RWPE2 (cell line): ENCODE results near the gene PCDHGB4.
A peak's percentile ranks its signal among the peaks of the same experiment; 100 is the strongest.
"Not testable (repeated sequence)": the region's sequence is repeated elsewhere in the genome, so short reads cannot be mapped to it uniquely, and the experiment has no call there.

ENCODE experiments used
- ATAC-seq: fragments of 200-7000 bp; cut with Tn5 transposase; 3 replicates; pipeline ENCODE4 v1.9.1; 2021; ENCODE audit warnings: low read depth
- DNase-seq: peaks from one replicate; pipeline ENCODE4 v3.0.0-alpha.2; 2020; ENCODE audit warnings: low spot score
- H3K27ac ChIP-seq: fragments of 450-650 bp; 2 replicates; pipeline ENCODE4 v1.5.1; 2017; ENCODE audit warnings: mild to moderate bottlenecking; ENCODE audit not compliant: poor library complexity, severe bottlenecking
- H3K27me3 ChIP-seq: fragments of 250-450 bp; sonication (Bioruptor Pico); 2 replicates; pipeline ENCODE4 v1.5.1; 2021; ENCODE audit warnings: mild to moderate bottlenecking, moderate library complexity; ENCODE audit not compliant: insufficient read depth, poor library complexity, severe bottlenecking
- H3K36me3 ChIP-seq: fragments of 250-450 bp; sonication (Bioruptor Pico); 2 replicates; pipeline ENCODE4 v1.5.1; 2020; ENCODE audit warnings: low read depth, mild to moderate bottlenecking, moderate library complexity
- H3K4me1 ChIP-seq: fragments of 250-450 bp; sonication (Bioruptor Pico); 2 replicates; pipeline ENCODE4 v1.5.1; 2021; ENCODE audit warnings: mild to moderate bottlenecking, moderate library complexity; ENCODE audit not compliant: insufficient read depth, poor library complexity, severe bottlenecking
- H3K4me3 ChIP-seq: fragments of 250-450 bp; sonication (Bioruptor Pico); 2 replicates; pipeline ENCODE4 v1.5.1; 2021; ENCODE audit warnings: mild to moderate bottlenecking, moderate library complexity; ENCODE audit not compliant: severe bottlenecking
- H3K9me3 ChIP-seq: fragments of 250-450 bp; sonication (Bioruptor Pico); 2 replicates; pipeline ENCODE4 v1.5.1; 2021; ENCODE audit warnings: mild to moderate bottlenecking, moderate library complexity; ENCODE audit not compliant: severe bottlenecking
- TF ChIP-seq, protein P1 (sequence below): fragments of 450-650 bp; IDR thresholded peaks from one replicate; pipeline ENCODE4 v1.5.1; 2017; ENCODE audit warnings: mild to moderate bottlenecking, moderate library complexity; ENCODE audit not compliant: poor library complexity, severe bottlenecking

Gene PCDHGB4

DNA sequence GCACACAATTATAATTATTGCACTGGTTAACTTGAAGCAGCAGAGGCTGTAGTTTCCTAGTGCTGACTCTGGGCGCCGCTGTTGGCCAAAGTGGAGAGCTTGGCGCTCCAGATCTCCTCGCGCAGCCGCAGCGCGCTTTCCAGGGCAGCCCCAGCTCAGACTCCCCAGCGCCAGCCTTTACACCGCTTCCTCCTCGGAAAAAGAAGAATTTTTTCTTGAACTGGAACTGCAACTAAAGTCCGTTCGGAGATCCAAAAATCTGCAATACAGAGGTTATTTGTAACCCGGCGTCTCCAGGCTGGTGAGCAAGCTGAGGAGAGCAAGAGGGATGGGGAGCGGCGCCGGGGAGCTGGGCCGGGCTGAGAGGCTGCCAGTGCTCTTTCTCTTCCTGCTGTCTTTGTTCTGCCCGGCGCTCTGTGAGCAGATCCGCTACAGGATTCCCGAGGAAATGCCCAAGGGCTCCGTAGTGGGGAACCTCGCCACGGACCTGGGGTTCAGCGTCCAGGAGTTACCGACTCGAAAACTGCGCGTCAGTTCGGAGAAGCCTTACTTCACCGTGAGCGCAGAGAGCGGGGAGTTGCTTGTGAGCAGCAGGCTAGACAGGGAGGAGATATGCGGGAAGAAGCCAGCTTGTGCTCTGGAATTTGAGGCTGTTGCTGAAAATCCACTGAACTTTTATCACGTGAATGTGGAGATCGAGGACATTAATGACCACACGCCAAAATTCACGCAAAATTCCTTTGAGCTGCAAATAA, at the start of gene PCDHGB4:
PCDHGB4 (plus strand) TSS at position 142 of the 755 bp plus-strand sequence; CDS start at position 329, 187 bp downstream.
- peak within 1 kb of the TSS; percentile 26 for H3K4me3 ChIP-seq

DNA sequence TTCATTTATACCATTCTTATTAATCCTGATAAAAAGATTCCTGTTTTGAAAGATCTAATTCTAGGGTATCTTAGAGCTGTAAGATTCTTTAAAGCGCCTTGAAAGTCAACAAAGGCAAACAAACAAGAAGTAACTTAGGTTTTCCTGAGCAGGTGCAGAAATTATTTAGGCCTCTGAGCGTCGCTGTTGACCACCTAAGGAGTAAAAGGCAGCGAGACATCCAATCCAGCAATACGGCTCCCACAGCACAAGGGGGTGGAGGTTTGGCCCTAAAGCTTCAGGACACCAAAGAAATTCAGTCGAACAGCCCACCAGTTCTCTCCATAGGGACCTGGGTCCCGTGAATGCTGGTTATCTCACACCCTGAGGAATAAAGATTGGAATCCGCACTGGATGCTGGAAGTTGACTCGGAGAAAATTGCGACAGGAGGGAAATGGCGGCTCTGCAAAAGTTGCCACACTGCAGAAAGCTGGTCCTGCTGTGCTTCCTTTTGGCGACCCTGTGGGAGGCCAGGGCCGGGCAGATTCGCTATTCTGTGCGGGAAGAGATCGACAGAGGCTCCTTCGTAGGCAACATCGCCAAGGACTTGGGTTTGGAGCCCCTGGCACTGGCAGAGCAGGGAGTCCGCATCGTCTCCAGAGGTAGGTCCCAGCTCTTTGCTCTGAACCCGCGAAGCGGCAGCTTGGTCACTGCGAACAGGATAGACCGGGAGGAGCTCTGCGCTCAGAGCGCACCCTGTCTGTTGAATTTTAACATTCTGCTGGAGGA, 48.8 kb upstream of the PCDHGB4 start, which contains the start of gene PCDHGA2:
PCDHGA2 (plus strand) TSS at position 223 of the 769 bp plus-strand sequence.
- Histone ChIP-seq H3K27ac (no peak within 1 kb of the TSS), H3K4me3 (peak within 1 kb of the TSS; percentile 21), H3K36me3 (no peaks in the 10 kb centered on the region), H3K27me3 (peaks cover 94% of the 10 kb centered on the region), H3K4me1 (no peaks in the 10 kb centered on the region), H3K9me3 (peaks cover 7% of the 10 kb centered on the region)
- ATAC-seq (peak; percentile 41), DNase-seq (no peak)
- TF ChIP-seq, protein P1, sequence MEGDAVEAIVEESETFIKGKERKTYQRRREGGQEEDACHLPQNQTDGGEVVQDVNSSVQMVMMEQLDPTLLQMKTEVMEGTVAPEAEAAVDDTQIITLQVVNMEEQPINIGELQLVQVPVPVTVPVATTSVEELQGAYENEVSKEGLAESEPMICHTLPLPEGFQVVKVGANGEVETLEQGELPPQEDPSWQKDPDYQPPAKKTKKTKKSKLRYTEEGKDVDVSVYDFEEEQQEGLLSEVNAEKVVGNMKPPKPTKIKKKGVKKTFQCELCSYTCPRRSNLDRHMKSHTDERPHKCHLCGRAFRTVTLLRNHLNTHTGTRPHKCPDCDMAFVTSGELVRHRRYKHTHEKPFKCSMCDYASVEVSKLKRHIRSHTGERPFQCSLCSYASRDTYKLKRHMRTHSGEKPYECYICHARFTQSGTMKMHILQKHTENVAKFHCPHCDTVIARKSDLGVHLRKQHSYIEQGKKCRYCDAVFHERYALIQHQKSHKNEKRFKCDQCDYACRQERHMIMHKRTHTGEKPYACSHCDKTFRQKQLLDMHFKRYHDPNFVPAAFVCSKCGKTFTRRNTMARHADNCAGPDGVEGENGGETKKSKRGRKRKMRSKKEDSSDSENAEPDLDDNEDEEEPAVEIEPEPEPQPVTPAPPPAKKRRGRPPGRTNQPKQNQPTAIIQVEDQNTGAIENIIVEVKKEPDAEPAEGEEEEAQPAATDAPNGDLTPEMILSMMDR: peak; percentile 51

More for the DNA sequence above, at the start of gene PCDHGB4:
- peak; percentile 92 for ATAC-seq
- not testable (repeated sequence) for H3K36me3 ChIP-seq, H3K27me3 ChIP-seq, H3K4me1 ChIP-seq, DNase-seq, H3K27ac ChIP-seq
- TF ChIP-seq, protein P1: peak; percentile 94
- peaks cover 49% of the 10 kb centered on the region for H3K9me3 ChIP-seq

DNA sequence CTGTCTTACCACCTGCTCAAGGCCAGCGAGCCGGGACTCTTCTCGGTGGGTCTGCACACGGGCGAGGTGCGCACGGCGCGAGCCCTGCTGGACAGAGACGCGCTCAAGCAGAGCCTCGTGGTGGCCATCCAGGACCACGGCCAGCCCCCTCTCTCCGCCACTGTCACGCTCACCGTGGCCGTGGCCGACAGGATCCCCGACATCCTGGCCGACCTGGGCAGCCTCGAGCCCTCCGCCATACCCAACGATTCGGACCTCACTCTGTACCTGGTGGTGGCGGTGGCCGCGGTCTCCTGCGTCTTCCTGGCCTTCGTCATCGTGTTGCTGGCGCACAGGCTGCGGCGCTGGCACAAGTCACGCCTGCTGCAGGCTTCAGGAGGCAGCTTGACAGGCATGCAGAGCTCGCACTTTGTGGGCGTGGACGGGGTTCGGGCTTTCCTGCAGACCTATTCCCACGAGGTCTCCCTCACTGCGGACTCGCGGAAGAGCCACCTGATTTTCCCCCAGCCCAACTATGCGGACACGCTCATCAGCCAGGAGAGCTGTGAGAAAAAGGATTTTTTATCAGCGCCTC, 46.6 kb upstream of the PCDHGB4 start:
- peaks cover 89% of the 10 kb centered on the region for H3K27me3 ChIP-seq
- H3K9me3 ChIP-seq, H3K4me1 ChIP-seq, ATAC-seq, H3K4me3 ChIP-seq, DNase-seq, H3K36me3 ChIP-seq, H3K27ac ChIP-seq: not testable (repeated sequence)

DNA sequence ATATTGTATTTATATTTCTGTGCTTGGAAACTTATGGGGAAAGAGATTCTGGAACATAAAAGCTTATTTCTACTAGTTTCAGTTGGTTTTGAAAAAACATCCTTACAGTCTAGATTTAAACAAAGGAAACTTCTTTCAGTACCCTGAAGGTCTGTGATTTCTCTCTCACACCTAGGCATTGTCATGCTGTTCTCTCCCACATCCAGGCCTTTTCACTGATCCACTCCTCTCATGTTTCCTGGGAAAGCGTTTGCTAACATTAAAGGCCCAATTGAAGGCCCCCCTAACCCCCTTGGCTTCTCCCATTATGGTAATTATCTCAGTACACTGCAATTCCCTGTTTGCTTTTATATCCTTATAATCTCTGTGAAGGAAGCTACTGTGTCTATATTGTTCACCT, 44.7 kb upstream of the PCDHGB4 start:
- Histone ChIP-seq H3K4me3 (no peak overlapping the region), H3K36me3 (no peaks in the 10 kb centered on the region), H3K27ac (no peak overlapping the region), H3K9me3 (peaks cover 7% of the 10 kb centered on the region), H3K4me1 (no peaks in the 10 kb centered on the region), H3K27me3 (peaks cover 83% of the 10 kb centered on the region)
- DNase-seq (no peak), ATAC-seq (no peak)
- TF ChIP-seq, protein P1: no peak

DNA sequence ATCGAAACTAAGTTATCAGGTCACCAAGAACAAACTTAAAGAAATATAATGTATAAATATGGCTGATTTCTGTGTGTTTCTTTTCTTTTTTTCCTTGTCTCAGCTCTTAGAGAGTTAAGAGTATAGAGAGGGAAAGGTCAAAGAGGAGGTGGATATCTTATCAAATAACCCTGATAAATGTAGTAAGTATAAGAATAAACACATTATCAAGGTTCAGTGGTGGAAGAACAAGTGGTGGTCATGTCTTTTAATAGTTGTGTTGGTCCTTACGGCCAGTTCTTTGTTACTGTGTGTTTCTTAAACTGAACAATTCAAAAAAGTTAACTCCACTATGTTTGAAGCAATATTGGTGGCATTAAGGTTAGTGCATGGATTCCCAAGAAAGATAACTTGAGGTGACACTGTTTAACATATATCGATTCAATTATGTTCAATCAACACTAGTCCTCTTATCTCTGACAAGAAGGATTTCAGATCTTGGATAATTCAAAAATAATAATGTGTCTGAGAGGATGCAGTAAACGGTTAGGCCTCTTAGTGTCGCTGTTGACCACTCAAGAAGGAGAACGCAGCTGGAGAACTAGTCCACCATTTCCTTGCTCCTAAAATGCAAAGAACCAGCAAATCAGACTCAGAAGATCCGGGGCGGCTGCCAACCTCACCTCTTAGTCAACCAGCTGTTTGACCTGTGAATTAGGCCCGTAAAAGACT, 44.1 kb upstream of the PCDHGB4 start, which contains the start of gene PCDHGA3:
PCDHGA3 (plus strand) TSS at position 588 of the 711 bp plus-strand sequence. CDS start 205 bp downstream, outside the sequence.
- DNase-seq (no peak), ATAC-seq (no peak)
- TF ChIP-seq, protein P1: peak; percentile 49
- Histone ChIP-seq H3K36me3 (no peaks in the 10 kb centered on the region), H3K4me3 (peak within 1 kb of the TSS; percentile 5), H3K4me1 (no peaks in the 10 kb centered on the region), H3K27me3 (peaks cover 80% of the 10 kb centered on the region), H3K9me3 (peaks cover 7% of the 10 kb centered on the region), H3K27ac (no peak within 1 kb of the TSS)
